ENCODE results near the gene PTPN14.
A peak's percentile ranks its signal among the peaks of the same experiment; 100 is the strongest.

The PTPN14 gene

DNA sequence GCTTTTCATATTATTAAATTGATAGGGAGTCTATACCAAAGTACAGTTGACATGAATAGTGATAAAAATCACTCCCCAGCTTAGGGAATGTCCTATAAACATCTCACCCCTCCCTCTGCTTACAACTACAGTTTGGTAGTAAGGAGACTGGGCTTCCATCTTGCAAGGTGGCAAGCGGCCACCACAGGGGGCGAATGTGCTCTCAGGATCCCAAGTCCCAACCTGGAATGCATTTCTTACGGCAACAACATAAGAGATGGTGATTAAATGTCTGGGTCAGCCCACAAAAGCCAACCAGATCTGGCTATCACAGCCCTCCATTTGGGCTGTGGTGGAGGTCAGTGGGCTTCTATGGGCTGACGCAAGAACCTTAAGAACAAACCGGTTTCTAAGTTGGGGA lies 202.4 kb downstream of the PTPN14 start:
- no peak for TF ChIP-seq CTCF (IDR thresholded peaks at IDR 0.05; ENCODE audit: low read depth, low read length)

DNA sequence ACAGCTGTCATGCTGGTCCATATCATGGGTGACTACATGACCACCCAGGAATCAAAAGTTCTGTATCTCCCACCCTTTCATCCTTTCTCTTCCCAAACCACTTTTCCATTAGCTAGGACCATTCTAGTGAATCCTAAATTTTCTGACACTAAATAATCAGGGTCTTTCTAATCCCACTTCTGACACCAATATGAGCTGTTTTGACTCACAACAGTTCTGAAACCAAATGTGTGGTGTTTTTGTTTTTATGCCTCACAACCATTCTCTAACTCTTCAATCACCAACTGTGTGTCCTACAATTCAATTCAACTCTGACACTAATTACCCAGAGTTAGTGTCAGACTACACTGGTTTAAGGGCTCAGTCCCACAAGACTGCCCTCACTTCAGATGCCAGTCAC lies 206.5 kb downstream of the PTPN14 start:
- TF ChIP-seq CTCF (IDR thresholded peaks at IDR 0.05; ENCODE audit: low read depth, low read length): no peak
- DNase-seq (ENCODE audit: extremely low read depth, low read depth): no peak

More for the DNA sequence above, 202.4 kb downstream of the PTPN14 start:
- no peak for DNase-seq (ENCODE audit: extremely low read depth, low read depth)

DNA sequence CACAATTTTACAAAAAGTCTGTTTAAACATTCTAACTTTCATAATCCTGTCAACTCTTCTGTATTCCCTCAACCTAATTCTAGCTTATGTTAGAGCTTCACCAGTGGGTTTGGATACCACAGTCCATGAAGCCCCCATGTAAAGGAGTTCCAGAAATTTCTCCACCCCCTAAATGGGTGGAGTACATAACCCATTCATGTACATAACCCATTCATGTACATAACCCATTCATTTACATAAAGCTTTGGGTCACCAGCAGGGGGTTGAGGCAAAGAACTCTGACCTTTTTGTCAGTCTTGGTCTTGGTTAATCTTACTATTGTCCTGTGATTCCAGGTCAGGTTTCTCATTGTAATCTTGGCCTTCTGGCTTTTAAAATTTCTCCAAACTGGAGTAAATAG lies 208.9 kb downstream of the PTPN14 start:
- DNase-seq (ENCODE audit: extremely low read depth, low read depth): no peak
- TF ChIP-seq CTCF (IDR thresholded peaks at IDR 0.05; ENCODE audit: low read depth, low read length): no peak

DNA sequence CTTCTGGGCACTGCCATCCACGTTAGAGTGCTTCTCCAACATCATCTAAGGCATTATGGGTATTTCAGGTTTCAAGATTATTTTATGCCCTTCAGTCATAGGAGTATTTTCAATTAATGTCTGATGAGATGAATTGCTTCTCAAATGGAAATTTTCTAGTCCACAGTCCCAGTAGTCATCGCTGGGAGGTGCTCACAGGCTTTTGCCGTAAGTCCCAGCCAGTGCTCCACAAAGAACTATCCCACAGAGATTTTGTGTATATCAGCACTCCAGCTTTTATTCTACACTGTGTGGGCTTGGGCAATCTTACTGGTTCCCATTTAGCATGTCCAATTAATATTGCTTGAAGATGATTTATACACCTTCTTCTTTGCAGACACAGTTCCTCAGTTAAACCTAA lies 209.5 kb downstream of the PTPN14 start:
- DNase-seq (ENCODE audit: extremely low read depth, low read depth): no peak
- peak; percentile 3 for TF ChIP-seq CTCF (IDR thresholded peaks at IDR 0.05; ENCODE audit: low read depth, low read length)

GRCh38 chr1:214341459-214341858 lies 209.9 kb downstream of the PTPN14 start:
- TF ChIP-seq CTCF (IDR thresholded peaks at IDR 0.05; ENCODE audit: low read depth, low read length): no peak
- no peak for DNase-seq (ENCODE audit: extremely low read depth, low read depth)

- no peak for TF ChIP-seq CTCF (IDR thresholded peaks at IDR 0.05; ENCODE audit: low read depth, low read length)
- DNase-seq (ENCODE audit: extremely low read depth, low read depth): no peak
These were observed 213.2 kb downstream of the PTPN14 start for GRCh38 chr1:214338212-214338611.

GRCh38 chr1:214337511-214337910 lies 213.9 kb downstream of the PTPN14 start:
- DNase-seq (ENCODE audit: extremely low read depth, low read depth): peak; percentile 65
- TF ChIP-seq CTCF (IDR thresholded peaks at IDR 0.05; ENCODE audit: low read depth, low read length): no peak

All from AG09319 (cell line).